HFFc6 (cell line): Measurements from ENCODE around the gene GRAMD2A. TPM values are rescaled to one million over a fixed set of nuclear protein-coding genes. Genes with fewer than 3 reads are reported as not detected.

ENCODE experiments used
- DNase-seq: peaks from one replicate; pipeline ENCODE4 v3.0.0-alpha.2; 2018
- H3K27ac Mint-ChIP-seq: 2 replicates; pipeline ENCODE4 v1.8.0; 2020; ENCODE audit warnings: mild to moderate bottlenecking, mixed read lengths
- H3K27me3 Mint-ChIP-seq: 2 replicates; pipeline ENCODE4 v1.8.0; 2021; ENCODE audit warnings: mild to moderate bottlenecking, moderate library complexity, mixed read lengths; ENCODE audit not compliant: insufficient read depth
- H3K36me3 Mint-ChIP-seq: 2 replicates; pipeline ENCODE4 v1.8.0; 2021; ENCODE audit warnings: low read depth, mixed read lengths
- H3K4me1 Mint-ChIP-seq: 2 replicates; pipeline ENCODE4 v1.8.0; 2020; ENCODE audit warnings: low read depth, mixed read lengths
- H3K4me3 Mint-ChIP-seq: 2 replicates; pipeline ENCODE4 v1.8.0; 2020; ENCODE audit warnings: mild to moderate bottlenecking, moderate library complexity, mixed read lengths
- H3K9me3 Mint-ChIP-seq: 2 replicates; pipeline ENCODE4 v1.8.0; 2020; ENCODE audit warnings: mild to moderate bottlenecking, mixed read lengths
- CTCF ChIP-seq: fragments of 200-600 bp; sonication (generic); IDR thresholded peaks from 2 replicates; pipeline ENCODE4 v1.5.0; 2021; ENCODE audit warnings: antibody characterized with exemption, mild to moderate bottlenecking
- total RNA-seq, 6 experiments: library from RNA; stranded (reverse); fragmentation: NEBNext Ultra II Directional; extraction: Animal tissue kit (Norgen Biotek cat#: 25700); gene quantifications; 2 replicates in 1 of 6; 3 replicates in 5 of 6; pipeline ENCODE4 v1.2.3, GENCODE V29; 2021

Gene GRAMD2A
- total RNA-seq, 6 experiments from 2014 or later = 0.14 TPM; not detected in 5

DNA sequence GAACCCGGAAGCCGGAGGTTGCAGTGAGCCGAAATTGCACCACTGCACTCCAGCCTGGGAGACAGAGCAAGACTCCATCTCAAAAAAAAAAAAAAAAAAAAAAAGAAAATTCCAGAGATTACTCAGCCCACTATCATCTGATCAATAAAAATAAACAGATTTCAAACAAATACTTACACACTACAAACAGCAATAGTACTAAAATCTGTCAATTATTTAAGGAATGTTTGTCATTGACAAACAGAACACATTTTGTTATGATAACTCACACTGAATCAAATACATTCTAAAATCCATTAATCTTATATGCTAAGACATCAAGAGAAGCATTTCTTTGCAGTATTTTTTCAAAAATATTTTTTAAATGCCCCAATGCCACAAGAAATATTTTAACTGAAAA, 87.2 kb downstream of the GRAMD2A start:
- H3K27me3 Mint-ChIP-seq = no peaks in the 10 kb centered on the region
- no peak for TF ChIP-seq CTCF

More for the DNA sequence above, 87.2 kb downstream of the GRAMD2A start:
- Mint-ChIP-seq H3K36me3 (no peaks in the 10 kb centered on the region), H3K27ac (peak overlapping the region; percentile 55; the same call in 1 of the 2 replicates), H3K9me3 (no peaks in the 10 kb centered on the region), H3K4me1 (peaks cover 49% of the 10 kb centered on the region), H3K4me3 (no peak overlapping the region)
- no peak for DNase-seq

Other genes with a start within 250 kb of the GRAMD2A start
- gene MYO9A, start 79.6 kb downstream of the GRAMD2A start, total RNA-seq = 10 to 100 TPM; 25.3 to 29.1 (median 27.3) TPM
- gene SENP8, start 79.4 kb downstream of the GRAMD2A start, total RNA-seq = 1 to 10 TPM; 3.4 to 4.8 (median 3.8) TPM
- gene PKM, start 33.4 kb upstream of the GRAMD2A start, total RNA-seq = 1,000 to 10,000 TPM; 2,533 to 2,832 (median 2,656) TPM
- 10 to 100 TPM; 21.6 to 27.8 (median 24.6) TPM for gene PARP6, start 74.8 kb upstream of the GRAMD2A start, total RNA-seq
- gene CELF6, start 122.4 kb upstream of the GRAMD2A start, total RNA-seq = under 1 TPM in 4 of 6 experiments, not detected in 2; 0.11 to 0.14 (median 0.12) TPM
- gene HEXA, start 178.2 kb upstream of the GRAMD2A start, total RNA-seq = 10 to 100 TPM; 83.3 to 98.0 (median 88.3) TPM
- not detected for gene TMEM202, start 200.5 kb upstream of the GRAMD2A start, total RNA-seq